Breast epithelium (tissue), 3 donors: Measurements from ENCODE around the gene GAB4.

Source experiments
- POLR2A ChIP-seq: fragments of 450-650 bp; IDR thresholded peaks from one replicate; pipeline ENCODE4 v1.6.1; 2016; ENCODE audit warnings: antibody characterized with exemption, mild to moderate bottlenecking, moderate library complexity
- TF ChIP-seq, protein P1 (sequence below), 3 donors: fragments of 450-650 bp; IDR thresholded peaks; one replicate each; pipeline ENCODE4 v1.5.1; 2016 to 2017; ENCODE audit warnings: antibody characterized with exemption in 3 of 3, mild to moderate bottlenecking in 3 of 3, moderate library complexity in 3 of 3

- TF ChIP-seq POLR2A: no peak
- TF ChIP-seq, protein P1, sequence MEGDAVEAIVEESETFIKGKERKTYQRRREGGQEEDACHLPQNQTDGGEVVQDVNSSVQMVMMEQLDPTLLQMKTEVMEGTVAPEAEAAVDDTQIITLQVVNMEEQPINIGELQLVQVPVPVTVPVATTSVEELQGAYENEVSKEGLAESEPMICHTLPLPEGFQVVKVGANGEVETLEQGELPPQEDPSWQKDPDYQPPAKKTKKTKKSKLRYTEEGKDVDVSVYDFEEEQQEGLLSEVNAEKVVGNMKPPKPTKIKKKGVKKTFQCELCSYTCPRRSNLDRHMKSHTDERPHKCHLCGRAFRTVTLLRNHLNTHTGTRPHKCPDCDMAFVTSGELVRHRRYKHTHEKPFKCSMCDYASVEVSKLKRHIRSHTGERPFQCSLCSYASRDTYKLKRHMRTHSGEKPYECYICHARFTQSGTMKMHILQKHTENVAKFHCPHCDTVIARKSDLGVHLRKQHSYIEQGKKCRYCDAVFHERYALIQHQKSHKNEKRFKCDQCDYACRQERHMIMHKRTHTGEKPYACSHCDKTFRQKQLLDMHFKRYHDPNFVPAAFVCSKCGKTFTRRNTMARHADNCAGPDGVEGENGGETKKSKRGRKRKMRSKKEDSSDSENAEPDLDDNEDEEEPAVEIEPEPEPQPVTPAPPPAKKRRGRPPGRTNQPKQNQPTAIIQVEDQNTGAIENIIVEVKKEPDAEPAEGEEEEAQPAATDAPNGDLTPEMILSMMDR (IDR thresholded peaks at IDR 0.05): no peak
Measured at GRCh38 chr22:16962501-16962900, 45.5 kb downstream of the GAB4 start.
